Panc1 (cell line): Measurements from ENCODE around the gene AQP12B.
"Not testable (repeated sequence)": the region's sequence is repeated elsewhere in the genome, so short reads cannot be mapped to it uniquely, and the experiment has no call there.

Source experiments
- CTCF ChIP-seq: fragments of 450-650 bp; IDR thresholded peaks from 2 replicates; pipeline ENCODE4 v1.5.1; 2017; ENCODE audit warnings: mild to moderate bottlenecking
- POLR2AphosphoS5 ChIP-seq: IDR thresholded peaks from 2 replicates; pipeline ENCODE4 v1.6.1; 2012; ENCODE audit warnings: mild to moderate bottlenecking, low read depth, low read length, moderate library complexity
- REST ChIP-seq, 2 experiments: IDR thresholded peaks; 2 replicates each; pipeline ENCODE4 v1.6.1; 2011 to 2012; ENCODE audit warnings: low read depth in 2 of 2, control low read depth in 1 of 2, low read length in 1 of 2, mild to moderate bottlenecking in 1 of 2, moderate library complexity in 1 of 2; ENCODE audit not compliant: insufficient read depth in 1 of 2

GRCh38 chr2:240695593-240695992 is 12.9 kb upstream of the AQP12B start:
- not testable (repeated sequence) for TF ChIP-seq CTCF; REST (IDR thresholded peaks at IDR 0.05; ENCODE audit: insufficient read depth in 1 of 2, low read depth in 2 of 2, low read length in 1 of 2); POLR2AphosphoS5
